Mucosa of gallbladder (tissue), 1 donor: ENCODE measurements around the gene ITK. TPM values are rescaled to one million over a fixed set of nuclear protein-coding genes. Genes with fewer than 3 reads are reported as not detected.

ENCODE experiments used
- total RNA-seq: library from RNA; stranded (reverse); gene quantifications from one replicate; pipeline ENCODE4 v1.2.1, GENCODE V29; 2021
- donor health status: DM: no; HTN: no; CAD: no.

The ITK gene
- total RNA-seq, 1 donor from 2014 or later: 6.0 TPM

Other genes with a start within 250 kb of the ITK start
- 0.29 TPM for gene TIMD4, start 217.6 kb upstream of the ITK start, total RNA-seq
- gene HAVCR1, start 121.7 kb upstream of the ITK start, total RNA-seq: 0.26 TPM
- gene HAVCR2, start 71.8 kb upstream of the ITK start, total RNA-seq: 9.6 TPM
- gene MED7, start 38.0 kb upstream of the ITK start, total RNA-seq: 11.2 TPM
- gene GARIN3, start 14.6 kb upstream of the ITK start, total RNA-seq: not detected
- 76.4 TPM for gene CYFIP2, start 85.3 kb downstream of the ITK start, total RNA-seq